ENCODE measurements around the gene KIF5C. TPM values are rescaled to one million over a fixed set of nuclear protein-coding genes. Genes with fewer than 3 reads are reported as not detected.

Gene KIF5C
- polyA plus RNA-seq, 1 donor (not counting 4 experiments of a cell fraction or from before 2014, with no cell fraction given) = 0.03 TPM

DNA sequence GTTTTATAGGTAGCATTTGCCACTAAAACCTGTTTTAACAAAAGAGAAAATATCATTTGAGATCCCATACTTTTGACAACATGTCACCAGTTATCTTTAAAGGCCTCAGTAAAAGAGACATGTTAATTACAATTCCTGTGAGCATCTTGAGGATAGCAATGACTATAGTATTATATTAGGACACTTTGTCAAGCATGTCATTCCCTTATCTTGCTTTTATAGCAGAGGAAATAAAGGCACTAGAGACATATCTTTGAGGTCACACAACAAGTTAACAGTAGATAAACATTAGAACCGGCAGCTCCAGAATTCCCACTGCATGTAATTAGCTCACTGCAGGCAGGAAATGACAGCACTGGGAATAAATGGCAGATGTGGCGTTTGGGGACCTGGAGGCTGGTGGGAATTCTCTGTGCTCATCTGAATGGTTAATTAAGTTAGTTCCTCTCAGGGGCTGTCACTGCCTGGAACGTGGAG is 189.4 kb downstream of the KIF5C start:
- Histone ChIP-seq H2AFZ (ENCODE audit: control insufficient read depth, low read length) (no peak overlapping the region), H3K4me1 (ENCODE audit: control insufficient read depth, extremely low read depth, insufficient read depth, low read length) (peaks cover 42% of the 10 kb centered on the region), H3K9me1 (ENCODE audit: control insufficient read depth, extremely low read depth, insufficient read depth, low read length) (no peaks in the 10 kb centered on the region), H3K9me3 (ENCODE audit: control insufficient read depth, low read depth, low read length) (no peaks in the 10 kb centered on the region), H4K20me1 (ENCODE audit: control insufficient read depth, extremely low read depth, insufficient read depth, low read length) (no peaks in the 10 kb centered on the region), H3K4me2 (ENCODE audit: control insufficient read depth, extremely low read depth, insufficient read depth, low read depth, low read length) (peak overlapping the region; percentile 62), H3K4me3 (ENCODE audit: control insufficient read depth in 2 of 3, extremely low read depth in 1 of 3, insufficient read depth in 2 of 3, low read depth in 1 of 3, low read length in 3 of 3) (no peak overlapping the region), H3K79me2 (ENCODE audit: control insufficient read depth, insufficient read depth, low read length) (no peaks in the 10 kb centered on the region), H3K27ac (ENCODE audit: control insufficient read depth, insufficient read depth, low read length) (peak overlapping the region; percentile 29), H3K9ac (ENCODE audit: control insufficient read depth, extremely low read depth, insufficient read depth, low read length) (no peak overlapping the region), H3K36me3 (ENCODE audit: control insufficient read depth in 2 of 2, extremely low read depth in 1 of 2, insufficient read depth in 2 of 2, low read length in 2 of 2) (no peaks in the 10 kb centered on the region), H3K27me3 (ENCODE audit: control insufficient read depth, extremely low read depth, insufficient read depth, low read length) (no peaks in the 10 kb centered on the region)
- no peak for DNase-seq (ENCODE audit: low read depth, low spot score)
- dilution Hi-C loops (cut with MboI; ENCODE audit: extremely low pct_ligation_motif_present, low sequenced_read_pairs) = no loop called here
- TF ChIP-seq, protein P1, sequence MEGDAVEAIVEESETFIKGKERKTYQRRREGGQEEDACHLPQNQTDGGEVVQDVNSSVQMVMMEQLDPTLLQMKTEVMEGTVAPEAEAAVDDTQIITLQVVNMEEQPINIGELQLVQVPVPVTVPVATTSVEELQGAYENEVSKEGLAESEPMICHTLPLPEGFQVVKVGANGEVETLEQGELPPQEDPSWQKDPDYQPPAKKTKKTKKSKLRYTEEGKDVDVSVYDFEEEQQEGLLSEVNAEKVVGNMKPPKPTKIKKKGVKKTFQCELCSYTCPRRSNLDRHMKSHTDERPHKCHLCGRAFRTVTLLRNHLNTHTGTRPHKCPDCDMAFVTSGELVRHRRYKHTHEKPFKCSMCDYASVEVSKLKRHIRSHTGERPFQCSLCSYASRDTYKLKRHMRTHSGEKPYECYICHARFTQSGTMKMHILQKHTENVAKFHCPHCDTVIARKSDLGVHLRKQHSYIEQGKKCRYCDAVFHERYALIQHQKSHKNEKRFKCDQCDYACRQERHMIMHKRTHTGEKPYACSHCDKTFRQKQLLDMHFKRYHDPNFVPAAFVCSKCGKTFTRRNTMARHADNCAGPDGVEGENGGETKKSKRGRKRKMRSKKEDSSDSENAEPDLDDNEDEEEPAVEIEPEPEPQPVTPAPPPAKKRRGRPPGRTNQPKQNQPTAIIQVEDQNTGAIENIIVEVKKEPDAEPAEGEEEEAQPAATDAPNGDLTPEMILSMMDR (optimal IDR thresholded peaks at IDR 0.05 in 1 of 3, IDR thresholded peaks at IDR 0.05 in 1 of 3, conservative IDR thresholded peaks at IDR 0.05 in 1 of 3; ENCODE audit: extremely low read depth in 1 of 3, insufficient read depth in 2 of 3, low read length in 3 of 3) = no peak
- TF ChIP-seq EZH2 (IDR thresholded peaks at IDR 0.05; ENCODE audit: low read length) = no peak
- no peak for FAIRE-seq

DNA sequence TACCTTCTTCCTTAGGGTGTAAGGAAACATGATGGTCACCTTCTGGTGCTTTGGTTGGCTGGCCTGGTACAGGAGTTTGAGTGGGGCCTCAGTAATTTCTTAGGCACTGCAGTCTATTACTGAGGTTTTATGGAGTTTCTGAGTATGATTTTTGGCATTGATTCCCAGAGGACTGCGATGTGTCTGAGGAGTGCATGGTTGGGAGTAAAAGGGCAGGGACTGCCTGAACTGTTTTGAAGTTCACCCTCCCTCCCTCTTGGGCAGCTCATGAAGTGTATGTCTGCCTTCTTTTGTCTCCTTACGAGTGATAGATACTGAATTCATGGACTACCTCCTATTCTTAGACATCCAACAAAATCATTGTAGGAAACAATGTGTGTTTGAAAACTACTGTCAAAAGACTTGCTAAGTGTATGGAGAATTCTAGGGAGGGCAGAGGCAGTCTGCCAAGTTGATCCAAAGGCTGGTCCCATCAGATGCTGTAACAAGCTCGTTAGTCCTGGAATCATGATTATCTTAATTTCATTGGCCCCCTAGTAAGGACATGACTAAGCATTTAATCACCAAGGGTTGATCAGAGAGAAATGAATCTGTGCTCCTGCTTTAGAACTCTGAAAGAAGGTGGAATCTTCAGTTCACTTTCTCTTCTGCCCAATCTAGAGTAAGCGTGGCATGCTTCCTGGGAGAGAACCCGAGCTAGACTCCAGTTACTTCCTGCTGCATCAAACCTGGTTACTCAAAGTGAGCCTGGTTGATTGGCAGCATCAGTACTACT is 190.0 kb downstream of the KIF5C start:
- Histone ChIP-seq H3K36me3 (ENCODE audit: control insufficient read depth in 2 of 2, extremely low read depth in 1 of 2, insufficient read depth in 2 of 2, low read length in 2 of 2) (no peaks in the 10 kb centered on the region), H3K27me3 (ENCODE audit: control insufficient read depth, extremely low read depth, insufficient read depth, low read length) (no peaks in the 10 kb centered on the region), H3K4me3 (ENCODE audit: control insufficient read depth in 2 of 3, extremely low read depth in 1 of 3, insufficient read depth in 2 of 3, low read depth in 1 of 3, low read length in 3 of 3) (no peak overlapping the region), H3K9me1 (ENCODE audit: control insufficient read depth, extremely low read depth, insufficient read depth, low read length) (no peaks in the 10 kb centered on the region), H3K27ac (ENCODE audit: control insufficient read depth, insufficient read depth, low read length) (peak overlapping the region; percentile 29), H2AFZ (ENCODE audit: control insufficient read depth, low read length) (peak overlapping the region; percentile 55), H3K4me2 (ENCODE audit: control insufficient read depth, extremely low read depth, insufficient read depth, low read depth, low read length) (peak overlapping the region; percentile 62), H3K4me1 (ENCODE audit: control insufficient read depth, extremely low read depth, insufficient read depth, low read length) (peaks cover 46% of the 10 kb centered on the region), H3K79me2 (ENCODE audit: control insufficient read depth, insufficient read depth, low read length) (no peaks in the 10 kb centered on the region), H3K9ac (ENCODE audit: control insufficient read depth, extremely low read depth, insufficient read depth, low read length) (no peak overlapping the region), H4K20me1 (ENCODE audit: control insufficient read depth, extremely low read depth, insufficient read depth, low read length) (no peaks in the 10 kb centered on the region), H3K9me3 (ENCODE audit: control insufficient read depth, low read depth, low read length) (no peaks in the 10 kb centered on the region)
- TF ChIP-seq EZH2 (IDR thresholded peaks at IDR 0.05; ENCODE audit: low read length) = no peak
- TF ChIP-seq, protein P1 (optimal IDR thresholded peaks at IDR 0.05 in 1 of 3, IDR thresholded peaks at IDR 0.05 in 1 of 3, conservative IDR thresholded peaks at IDR 0.05 in 1 of 3; ENCODE audit: extremely low read depth in 1 of 3, insufficient read depth in 2 of 3, low read length in 3 of 3) = no peak
- DNase-seq (ENCODE audit: low read depth, low spot score) (no peak), FAIRE-seq (peak; percentile 78)
- dilution Hi-C loops (cut with MboI; ENCODE audit: extremely low pct_ligation_motif_present, low sequenced_read_pairs) = no loop called here
